Panc1 (cell line): ENCODE results near the gene EBP. TPM values are rescaled to one million over a fixed set of nuclear protein-coding genes. Genes with fewer than 3 reads are reported as not detected.

Experiments used
- ATAC-seq: fragments of 200-7000 bp; cut with Tn5 transposase; 2 replicates; pipeline ENCODE4 v1.9.1; 2020; ENCODE audit warnings: mild to moderate bottlenecking, moderate library complexity
- BruUV-seq: library from RNA; stranded (reverse); fragments of 400-500 nt; replicated peaks from 2 replicates; lab custom pipeline; 2021; lab: Mats Ljungman, UMichigan
- CTCF ChIA-PET: fragments of 300-600 bp; sonication (Branson Sonifier 250); formaldehyde crosslinking; loops from one replicate; lab custom pipeline; 2022; ENCODE audit warnings: antibody characterized with exemption; lab: Charles Lee
- POLR2A ChIA-PET: fragments of 300-600 bp; sonication (Branson Sonifier 250); formaldehyde crosslinking; loops from one replicate; lab custom pipeline; 2022; ENCODE audit warnings: antibody characterized with exemption; lab: Charles Lee
- DNase-seq: peaks from one replicate; pipeline ENCODE4 v3.0.0-alpha.2; 2010; ENCODE audit warnings: low read depth, low spot score
- H3K27ac ChIP-seq: 2 replicates; pipeline ENCODE4 v1.5.1; 2011; ENCODE audit warnings: mild to moderate bottlenecking, low read length, inconsistent platforms
- H3K27me3 ChIP-seq: fragments of 200-500 bp; sonication (Bioruptor generic); 2 replicates; pipeline ENCODE4 v1.6.0; 2014; ENCODE audit warnings: low read length, inconsistent platforms; ENCODE audit not compliant: control insufficient read depth, insufficient read depth
- H3K36me3 ChIP-seq: fragments of 200-500 bp; sonication (Bioruptor generic); 2 replicates; pipeline ENCODE4 v1.5.1; 2014; ENCODE audit warnings: inconsistent platforms, mild to moderate bottlenecking, low read length, moderate library complexity; ENCODE audit not compliant: control insufficient read depth, insufficient read depth
- H3K4me1 ChIP-seq: 2 replicates; pipeline ENCODE4 v1.5.1; 2011; ENCODE audit warnings: inconsistent platforms, mild to moderate bottlenecking, low read length, moderate library complexity; ENCODE audit not compliant: control insufficient read depth, insufficient read depth
- H3K4me3 ChIP-seq, 2 experiments: 2 replicates each; pipeline ENCODE4 v1.5.1; 2011 to 2012; ENCODE audit warnings: low read depth in 2 of 2, low read length in 2 of 2, mild to moderate bottlenecking in 2 of 2, inconsistent platforms in 1 of 2, moderate library complexity in 1 of 2
- H3K9me3 ChIP-seq: fragments of 200-500 bp; sonication (Bioruptor generic); 2 replicates; pipeline ENCODE4 v1.5.1; 2014; ENCODE audit warnings: low read depth, mild to moderate bottlenecking, inconsistent platforms, low read length, moderate library complexity; ENCODE audit not compliant: control insufficient read depth, insufficient read depth
- POLR2AphosphoS5 ChIP-seq: IDR thresholded peaks from 2 replicates; pipeline ENCODE4 v1.6.1; 2012; ENCODE audit warnings: mild to moderate bottlenecking, low read depth, low read length, moderate library complexity
- REST ChIP-seq, 2 experiments: IDR thresholded peaks; 2 replicates each; pipeline ENCODE4 v1.6.1; 2011 to 2012; ENCODE audit warnings: low read depth in 2 of 2, control low read depth in 1 of 2, low read length in 1 of 2, mild to moderate bottlenecking in 1 of 2, moderate library complexity in 1 of 2; ENCODE audit not compliant: insufficient read depth in 1 of 2
- SIN3A ChIP-seq: IDR thresholded peaks from 2 replicates; pipeline ENCODE4 v1.6.1; 2012; ENCODE audit warnings: low read depth, mild to moderate bottlenecking, low read length, moderate library complexity, borderline replicate concordance; ENCODE audit not compliant: insufficient read depth
- TCF7L2 ChIP-seq: IDR thresholded peaks from 2 replicates; pipeline ENCODE4 v1.6.1; 2011; ENCODE audit warnings: mild to moderate bottlenecking, low read depth, low read length, inconsistent platforms
- in situ Hi-C: cut with HindIII; loops from 2 replicates; pipeline ENCODE4 v1.10.0; 2016; ENCODE audit warnings: low sequenced_read_pairs, low pct_unique_long_range_greater_than_20kb
- intact Hi-C: fragments of 100-400 bp; cut with micrococcal nuclease; formaldehyde crosslinking; loops from one replicate; pipeline ENCODE4 v1.10.0; 2022; ENCODE audit not compliant: unreplicated experiment
- total RNA-seq: library from RNA; stranded (reverse); gene quantifications from one replicate; pipeline ENCODE4 v1.2.1, GENCODE V29; 2021; ENCODE audit not compliant: unreplicated experiment
- TF ChIP-seq, protein P1 (sequence below): fragments of 450-650 bp; IDR thresholded peaks from 2 replicates; pipeline ENCODE4 v1.5.1; 2017; ENCODE audit warnings: mild to moderate bottlenecking

The EBP gene
- total RNA-seq, 1 experiment from 2014 or later: 157 TPM

- BruUV-seq: no TSS peak
- intact Hi-C loops: no loop called here
- no peak overlapping the region for H3K27ac ChIP-seq
- no peaks in the 10 kb centered on the region for H3K9me3 ChIP-seq
- H3K4me1 ChIP-seq: no peaks in the 10 kb centered on the region; the same call in 1 of the 2 replicates
- POLR2A ChIA-PET: no interaction called here
- no peaks in the 10 kb centered on the region; the same call in 1 of the 2 replicates for H3K36me3 ChIP-seq
- no peak for DNase-seq
- CTCF ChIA-PET: no interaction called here
- no peak for ATAC-seq
- no peak overlapping the region for H3K4me3 ChIP-seq
- in situ Hi-C loops: no loop called here
- no peak for TF ChIP-seq SIN3A
- no peak for TF ChIP-seq TCF7L2
- TF ChIP-seq, protein P1, sequence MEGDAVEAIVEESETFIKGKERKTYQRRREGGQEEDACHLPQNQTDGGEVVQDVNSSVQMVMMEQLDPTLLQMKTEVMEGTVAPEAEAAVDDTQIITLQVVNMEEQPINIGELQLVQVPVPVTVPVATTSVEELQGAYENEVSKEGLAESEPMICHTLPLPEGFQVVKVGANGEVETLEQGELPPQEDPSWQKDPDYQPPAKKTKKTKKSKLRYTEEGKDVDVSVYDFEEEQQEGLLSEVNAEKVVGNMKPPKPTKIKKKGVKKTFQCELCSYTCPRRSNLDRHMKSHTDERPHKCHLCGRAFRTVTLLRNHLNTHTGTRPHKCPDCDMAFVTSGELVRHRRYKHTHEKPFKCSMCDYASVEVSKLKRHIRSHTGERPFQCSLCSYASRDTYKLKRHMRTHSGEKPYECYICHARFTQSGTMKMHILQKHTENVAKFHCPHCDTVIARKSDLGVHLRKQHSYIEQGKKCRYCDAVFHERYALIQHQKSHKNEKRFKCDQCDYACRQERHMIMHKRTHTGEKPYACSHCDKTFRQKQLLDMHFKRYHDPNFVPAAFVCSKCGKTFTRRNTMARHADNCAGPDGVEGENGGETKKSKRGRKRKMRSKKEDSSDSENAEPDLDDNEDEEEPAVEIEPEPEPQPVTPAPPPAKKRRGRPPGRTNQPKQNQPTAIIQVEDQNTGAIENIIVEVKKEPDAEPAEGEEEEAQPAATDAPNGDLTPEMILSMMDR: no peak
- no peak for TF ChIP-seq REST (IDR thresholded peaks at IDR 0.05; ENCODE audit: insufficient read depth in 1 of 2, low read depth in 2 of 2, low read length in 1 of 2)
- no peak for TF ChIP-seq POLR2AphosphoS5
- no peaks in the 10 kb centered on the region for H3K27me3 ChIP-seq
Measured at GRCh38 chrX:48520455-48520854, 1.2 kb upstream of the EBP start.

DNA sequence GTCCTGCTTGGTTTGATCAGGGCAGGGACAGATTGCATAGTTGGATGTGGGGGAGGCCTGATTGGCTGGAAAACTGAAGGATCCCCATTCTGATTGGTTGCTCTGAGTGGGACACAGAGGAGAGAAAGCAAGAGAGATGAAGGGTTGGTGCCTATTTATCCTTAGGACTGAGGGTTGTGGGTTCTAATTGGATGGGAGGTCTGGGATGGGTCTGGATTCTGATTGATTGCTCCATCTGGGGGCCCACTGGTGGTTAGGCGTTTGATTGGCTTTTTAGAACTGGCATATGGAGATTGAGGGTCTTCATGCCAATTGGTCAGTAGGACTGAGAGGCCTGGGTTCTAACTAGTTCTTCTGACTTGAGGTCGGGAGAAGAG is 644 bp upstream of the EBP start:
- Histone ChIP-seq H3K27ac (peak overlapping the region; percentile 93), H3K4me1 (no peaks in the 10 kb centered on the region; the same call in 1 of the 2 replicates), H3K27me3 (no peaks in the 10 kb centered on the region), H3K9me3 (no peaks in the 10 kb centered on the region), H3K4me3 (peak overlapping the region; percentile 78 to 82), H3K36me3 (no peaks in the 10 kb centered on the region; the same call in 1 of the 2 replicates)
- in situ Hi-C loops: no loop called here
- ATAC-seq: no peak
- no TSS peak for BruUV-seq
- no peak for TF ChIP-seq TCF7L2
- ChIA-PET CTCF (no interaction called here), POLR2A (no interaction called here)
- intact Hi-C loops: no loop called here
- DNase-seq: no peak

DNA sequence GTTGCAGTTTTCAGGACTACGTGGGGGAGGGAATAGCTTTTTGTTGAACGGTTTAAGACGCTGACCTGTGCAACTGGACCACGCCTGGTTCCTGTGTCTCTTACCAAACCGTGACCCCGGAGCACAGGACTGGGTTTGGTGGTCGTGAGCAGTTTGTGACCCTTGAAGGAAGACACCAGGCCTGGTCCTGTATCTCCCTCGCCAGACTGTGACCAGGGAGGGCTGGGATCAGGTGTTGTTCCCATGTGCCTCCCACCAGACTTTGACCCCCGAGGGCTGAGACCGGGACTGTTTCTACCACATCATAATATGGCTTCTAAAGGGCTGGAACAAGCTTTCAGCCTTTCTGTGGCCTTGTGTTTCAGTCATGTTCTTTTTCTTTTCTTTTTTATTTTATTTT is 683 bp downstream of the EBP start:
- H3K4me3 ChIP-seq: peak overlapping the region; percentile 78 to 82
- BruUV-seq: TSS peak; percentile 80
- ChIA-PET CTCF (no interaction called here), POLR2A (interaction anchor here (0.7 kb wide), 1 partner anchor 52 kb away, joined by 13 read pairs; the partner anchor contains the start of gene RBM3)
- no peaks in the 10 kb centered on the region; the same call in 1 of the 2 replicates for H3K36me3 ChIP-seq
- no peaks in the 10 kb centered on the region for H3K27me3 ChIP-seq
- in situ Hi-C loops (no loop called here), intact Hi-C loops (no loop called here)
- TF ChIP-seq, protein P1: no peak
- TF ChIP-seq POLR2AphosphoS5 (no peak), TCF7L2 (no peak)
- H3K4me1 ChIP-seq: no peaks in the 10 kb centered on the region; the same call in 1 of the 2 replicates
- no peaks in the 10 kb centered on the region for H3K9me3 ChIP-seq
- DNase-seq (no peak), ATAC-seq (no peak)
- peak overlapping the region; percentile 93 for H3K27ac ChIP-seq
